ENCODE data around the gene STK40. TPM values are rescaled to one million over a fixed set of nuclear protein-coding genes. Genes with fewer than 3 reads are reported as not detected.

Gene STK40
- total RNA-seq, 1 donor from 2014 or later, result 73.5 TPM

DNA sequence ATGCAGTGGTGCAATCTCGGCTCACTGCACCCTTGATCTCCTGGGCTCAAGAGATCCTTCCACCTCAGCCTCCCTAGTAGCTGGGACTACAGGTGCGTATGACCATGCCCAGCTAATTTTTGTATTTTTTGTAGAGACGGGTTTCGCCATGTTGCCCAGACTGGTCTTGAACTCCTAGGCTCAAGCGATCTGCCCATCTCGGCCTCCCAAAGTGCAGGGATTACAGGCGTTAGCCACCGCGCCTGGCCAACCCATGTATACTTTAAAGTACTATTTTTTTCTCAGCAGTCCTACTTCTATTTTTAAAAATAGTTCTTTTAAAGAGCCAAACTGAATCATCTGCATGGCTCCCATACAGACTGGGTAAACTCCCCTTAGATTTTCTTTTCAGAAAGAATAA is 3.5 kb downstream of the STK40 start:
- ATAC-seq (ENCODE audit: poor library complexity) (no peak), DNase-seq (peak; percentile 31)
- intact Hi-C loops (cut with DNase I), result no loop called here

DNA sequence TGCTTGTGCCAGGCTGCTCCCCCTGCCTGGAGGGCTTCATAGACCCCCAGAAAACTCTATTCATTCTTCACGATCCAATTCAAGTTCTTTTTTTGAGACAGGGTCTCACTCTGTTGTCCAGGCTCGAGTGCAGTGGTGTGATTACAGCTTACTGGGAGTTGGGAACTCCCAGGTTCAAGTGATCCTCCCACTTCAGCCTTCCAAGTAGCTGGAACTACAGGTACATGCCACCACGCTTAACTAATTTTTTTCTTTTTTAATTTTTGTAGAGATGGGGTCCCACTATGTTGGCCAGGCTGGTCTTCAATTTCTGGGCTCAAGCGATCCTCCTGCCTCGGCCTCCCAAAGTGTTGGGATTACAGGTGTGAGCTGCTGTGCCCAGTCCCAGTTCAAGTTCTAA is 4.3 kb downstream of the STK40 start:
- no peak for ATAC-seq (ENCODE audit: poor library complexity)
- peak; percentile 13 for DNase-seq
- intact Hi-C loops (cut with DNase I), result no loop called here

DNA sequence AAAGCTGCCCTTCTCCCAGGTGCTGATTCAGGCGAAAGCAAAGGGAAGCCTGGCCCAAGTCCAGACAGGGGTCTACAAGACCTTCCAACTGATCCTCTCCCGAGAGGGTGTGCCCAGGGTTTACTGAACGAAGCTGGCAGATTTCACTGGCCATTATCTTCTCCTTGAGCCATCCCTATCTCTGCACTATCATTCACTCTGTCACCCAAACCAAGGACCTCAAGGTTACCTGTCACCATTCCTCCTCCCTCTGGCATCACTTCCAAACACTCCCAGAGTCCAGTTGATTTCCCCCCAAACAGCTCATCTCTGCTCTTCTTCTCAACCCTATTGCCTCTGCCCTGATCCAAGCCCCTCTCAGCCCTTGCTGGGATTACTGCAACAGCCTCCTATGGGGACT is 4.9 kb downstream of the STK40 start:
- intact Hi-C loops (cut with DNase I), result no loop called here
- no peak for ATAC-seq (ENCODE audit: poor library complexity)
- DNase-seq, result peak; percentile 11

DNA sequence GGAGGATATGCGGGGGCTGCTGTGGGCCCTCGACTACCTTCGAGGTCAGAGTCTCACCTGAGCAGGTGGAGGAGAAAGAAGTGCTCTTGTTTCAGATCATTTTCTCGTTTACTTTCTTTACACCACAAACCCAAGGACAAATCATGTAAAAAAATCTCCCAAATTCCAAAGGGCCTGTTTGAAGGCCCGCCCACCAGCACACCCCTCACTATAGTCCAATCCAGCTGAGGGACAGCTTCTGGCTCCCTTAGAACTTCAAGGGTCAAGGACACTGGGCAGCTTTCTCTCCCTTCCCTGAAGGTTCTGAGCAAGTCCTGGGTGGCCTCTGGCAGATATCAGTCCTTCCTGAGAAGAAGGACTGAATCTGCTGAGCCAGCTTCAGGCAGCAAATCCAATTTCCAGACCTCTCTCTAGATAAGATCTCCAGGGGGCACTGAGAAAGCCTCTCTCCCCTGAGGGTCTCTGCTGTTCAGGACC is 5.5 kb downstream of the STK40 start:
- ATAC-seq (ENCODE audit: poor library complexity), result no peak

DNA sequence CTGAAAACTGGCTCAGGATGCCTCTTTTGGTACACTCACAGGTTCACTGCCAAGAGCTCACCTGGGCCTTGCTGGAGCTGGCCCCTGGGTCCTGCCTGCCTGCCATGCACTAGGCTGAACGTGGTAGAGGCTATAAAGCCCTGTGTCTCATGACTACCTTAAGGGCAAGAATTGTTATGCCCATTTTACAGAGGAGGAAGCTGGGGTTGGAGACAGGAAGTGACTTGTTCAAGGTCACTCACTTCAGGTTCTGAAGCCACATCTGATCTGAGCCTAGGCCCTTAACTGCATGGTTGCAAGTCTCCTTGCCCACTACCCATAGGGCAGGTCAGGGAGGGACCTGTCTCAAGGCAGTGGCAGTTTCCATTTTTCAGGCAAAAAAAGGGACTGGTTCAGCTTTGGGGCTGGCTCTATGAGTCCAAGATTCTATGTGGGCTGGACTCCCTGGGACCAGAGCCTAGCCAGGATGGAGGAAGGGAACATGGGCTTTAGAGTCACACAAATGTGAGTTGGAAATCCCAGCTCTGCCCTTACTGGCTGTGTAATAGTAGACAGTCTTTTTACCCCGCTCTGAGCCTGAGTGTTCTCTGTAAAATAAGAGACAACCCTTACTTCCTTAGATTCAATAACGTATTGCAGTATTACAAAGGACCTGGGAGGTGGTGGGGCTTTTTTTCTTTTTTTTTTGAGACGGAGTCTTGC is 7.8 kb downstream of the STK40 start:
- DNase-seq, result no peak
- no peak for ATAC-seq (ENCODE audit: poor library complexity)
- intact Hi-C loops (cut with DNase I), result no loop called here

More for the DNA sequence above, 5.5 kb downstream of the STK40 start:
- peak; percentile 10 for DNase-seq
- intact Hi-C loops (cut with DNase I), result no loop called here

DNA sequence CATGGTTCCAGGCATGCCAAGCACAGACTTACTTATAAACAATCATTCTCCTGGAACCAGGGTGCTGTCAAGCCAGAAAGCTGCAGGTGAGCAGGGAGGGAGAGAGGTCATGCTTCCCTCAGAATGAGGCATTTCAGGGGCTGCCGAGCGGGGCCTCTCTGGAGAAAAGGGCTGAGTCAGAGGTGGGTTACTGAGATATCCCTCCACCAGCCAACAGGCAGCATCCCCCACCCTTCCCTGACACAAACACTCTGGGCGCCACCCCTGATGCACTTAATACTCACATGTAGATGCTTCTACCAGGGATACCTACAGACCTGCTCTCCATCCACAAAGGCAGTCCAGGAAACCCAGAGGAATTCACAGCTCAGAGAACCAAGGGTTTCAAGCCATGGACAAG is 13.1 kb downstream of the STK40 start:
- no peak for DNase-seq
- ATAC-seq (ENCODE audit: poor library complexity), result no peak
- intact Hi-C loops (cut with DNase I), result no loop called here

DNA sequence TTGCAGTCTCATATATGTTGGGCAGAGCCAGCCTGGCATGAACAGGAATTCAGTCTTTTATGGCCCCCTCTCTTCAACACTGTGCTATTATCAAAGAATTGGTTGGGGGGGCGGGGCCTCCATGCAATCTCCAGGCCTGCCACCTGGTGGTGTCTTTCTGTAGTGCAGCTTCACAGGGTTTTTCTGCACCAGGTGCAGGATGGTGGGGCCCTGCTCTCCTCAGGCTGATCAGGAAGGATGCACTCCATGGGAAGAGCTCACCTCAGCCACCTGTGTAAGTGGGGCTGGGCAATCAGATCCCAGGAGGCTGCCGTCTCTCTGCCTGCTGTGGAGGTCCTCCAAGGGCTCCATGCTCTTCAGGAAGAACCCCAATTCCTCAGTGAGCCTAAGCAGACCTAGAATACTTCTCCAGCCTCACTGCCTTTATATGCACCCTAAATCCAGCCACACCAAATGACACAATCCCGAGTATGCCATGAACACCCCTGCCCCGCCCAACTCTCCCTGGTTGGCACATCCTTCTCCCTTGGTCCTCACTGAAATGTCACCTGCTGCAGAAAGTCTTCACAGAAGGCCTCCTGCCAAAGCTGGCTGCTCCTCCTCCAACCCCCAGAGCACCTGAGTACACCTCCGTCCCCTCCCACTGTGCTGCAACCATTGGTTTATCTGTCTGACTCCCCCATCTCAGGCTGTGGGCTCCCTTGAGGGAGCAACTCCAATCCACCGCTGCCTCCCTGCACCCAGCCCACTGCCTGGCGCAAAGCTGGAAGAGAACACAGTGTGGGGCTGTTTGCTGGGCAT is 16.5 kb downstream of the STK40 start:
- ATAC-seq (ENCODE audit: poor library complexity), result peak; percentile 40
- intact Hi-C loops (cut with DNase I), result no loop called here
- peak; percentile 83 for DNase-seq

DNA sequence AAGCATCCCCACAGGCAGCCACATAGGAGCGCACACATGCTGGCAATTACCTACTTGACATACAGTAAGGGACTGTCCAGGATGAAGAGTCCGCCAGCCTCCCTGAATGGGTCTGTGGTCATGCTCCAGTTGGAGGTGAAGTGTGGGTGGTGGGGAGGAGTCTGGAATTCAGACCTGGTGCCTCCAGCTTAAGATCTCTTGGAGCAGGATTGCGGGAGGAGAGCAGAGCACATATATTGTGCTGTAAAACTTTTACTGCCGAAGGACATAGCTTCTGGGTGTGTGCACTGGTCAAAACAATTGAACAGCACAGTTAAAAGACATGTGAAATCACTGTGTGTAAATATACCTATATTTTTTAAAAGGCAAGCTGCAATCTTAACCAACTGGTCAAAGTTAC is 17.9 kb downstream of the STK40 start:
- ATAC-seq (ENCODE audit: poor library complexity) (no peak), DNase-seq (no peak)
- intact Hi-C loops (cut with DNase I), result no loop called here

DNA sequence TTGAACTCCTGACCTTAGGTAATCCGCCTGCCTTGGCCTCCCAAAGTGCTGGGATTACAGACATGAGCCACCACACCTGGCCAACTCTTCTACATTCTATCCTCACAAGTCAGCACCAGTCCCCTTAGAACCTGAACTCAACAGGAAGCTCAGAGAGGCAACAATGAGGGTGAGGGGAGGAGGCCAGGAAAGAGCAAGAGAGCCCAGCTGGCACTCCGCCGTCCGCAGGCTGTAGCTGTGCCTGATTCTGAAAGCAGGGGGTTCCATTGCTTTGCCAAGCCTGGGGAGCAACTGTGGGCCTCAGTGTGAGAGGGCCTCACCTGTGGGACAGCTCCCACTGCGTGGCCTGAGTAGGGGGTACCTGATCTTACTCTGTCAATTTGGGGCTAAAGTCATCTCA is 18.7 kb downstream of the STK40 start:
- no peak for DNase-seq
- ATAC-seq (ENCODE audit: poor library complexity), result no peak
- intact Hi-C loops (cut with DNase I), result no loop called here

DNA sequence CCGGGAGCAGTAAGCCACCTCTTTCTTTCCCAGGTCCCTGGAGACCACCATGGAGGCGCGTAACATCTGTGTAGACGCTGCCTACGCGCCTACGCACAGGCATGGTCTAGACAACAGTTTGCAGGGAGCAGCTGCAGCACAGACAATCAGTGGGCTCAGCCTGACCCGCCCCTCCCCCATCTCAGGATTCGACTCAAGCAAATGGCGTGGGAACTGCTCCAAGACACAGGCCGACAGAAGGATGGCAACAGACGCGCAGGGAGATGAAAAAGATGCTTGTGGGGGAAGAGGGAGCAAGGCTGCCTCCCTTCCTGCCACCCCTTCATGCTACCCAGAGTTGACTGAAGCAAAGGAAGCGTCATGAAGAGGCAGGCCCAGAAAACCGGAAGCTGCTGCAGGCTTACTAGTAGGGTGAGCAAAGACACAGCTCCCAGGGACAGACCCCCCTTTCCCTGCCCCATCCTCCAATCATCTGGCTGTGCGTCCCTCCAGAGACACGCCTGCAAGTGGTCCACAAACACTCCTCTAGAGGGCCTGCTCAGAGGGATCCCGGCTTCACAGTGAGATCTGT is 19.5 kb downstream of the STK40 start:
- ATAC-seq (ENCODE audit: poor library complexity) (peak; percentile 24), DNase-seq (no peak)
- intact Hi-C loops (cut with DNase I), result no loop called here

DNA sequence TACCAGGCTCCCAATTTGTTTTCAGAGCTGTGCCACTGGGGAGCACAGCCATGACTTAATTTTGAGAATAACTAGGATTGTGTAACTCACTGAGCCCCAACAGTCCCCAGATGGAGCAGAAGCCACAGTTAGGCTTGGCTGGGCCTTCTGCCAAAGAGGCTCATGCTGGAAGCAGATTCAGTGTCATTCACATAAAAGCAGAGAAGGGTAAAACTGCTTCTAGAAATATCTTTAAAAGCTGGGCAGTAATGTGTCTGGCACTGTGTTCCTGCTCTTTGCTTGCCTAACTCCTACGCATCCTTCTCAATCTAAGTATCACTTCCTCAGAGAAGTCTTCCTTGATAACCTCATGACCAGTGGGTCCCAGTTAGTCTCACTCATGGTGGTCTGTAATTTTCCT is 20.3 kb downstream of the STK40 start:
- intact Hi-C loops (cut with DNase I), result no loop called here
- ATAC-seq (ENCODE audit: poor library complexity) (peak; percentile 76), DNase-seq (peak; percentile 86)

DNA sequence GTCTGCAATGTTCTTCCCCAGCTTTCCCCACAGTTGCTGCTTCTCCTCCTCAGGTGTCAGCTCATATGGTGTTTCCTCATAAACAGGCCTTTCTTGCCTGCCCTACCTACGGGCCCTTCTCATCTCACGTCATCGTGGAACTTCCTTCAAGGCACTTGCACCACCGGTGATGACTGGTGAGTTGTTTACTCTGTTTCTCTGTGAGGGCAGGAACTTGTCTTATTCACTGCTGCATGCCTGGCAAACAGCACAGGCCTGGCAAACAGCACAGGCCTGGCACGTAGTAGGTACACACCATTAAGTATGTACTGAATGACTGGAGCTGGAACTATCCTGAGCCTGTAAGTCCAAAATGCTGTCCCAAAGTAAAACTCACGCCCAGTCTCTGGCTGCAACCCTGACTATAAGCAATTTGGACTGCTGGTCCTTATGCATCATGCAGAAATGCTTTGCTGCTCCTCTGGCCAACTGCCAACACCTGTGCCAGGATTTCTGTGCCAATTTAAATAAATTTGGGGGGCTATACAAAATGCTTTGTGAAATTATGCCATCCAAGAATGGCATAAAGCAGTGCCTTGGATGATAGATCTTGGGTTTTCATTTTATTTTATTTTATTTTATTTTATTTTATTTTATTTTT is 25.7 kb downstream of the STK40 start:
- DNase-seq, result no peak
- intact Hi-C loops (cut with DNase I), result no loop called here
- no peak for ATAC-seq (ENCODE audit: poor library complexity)

DNA sequence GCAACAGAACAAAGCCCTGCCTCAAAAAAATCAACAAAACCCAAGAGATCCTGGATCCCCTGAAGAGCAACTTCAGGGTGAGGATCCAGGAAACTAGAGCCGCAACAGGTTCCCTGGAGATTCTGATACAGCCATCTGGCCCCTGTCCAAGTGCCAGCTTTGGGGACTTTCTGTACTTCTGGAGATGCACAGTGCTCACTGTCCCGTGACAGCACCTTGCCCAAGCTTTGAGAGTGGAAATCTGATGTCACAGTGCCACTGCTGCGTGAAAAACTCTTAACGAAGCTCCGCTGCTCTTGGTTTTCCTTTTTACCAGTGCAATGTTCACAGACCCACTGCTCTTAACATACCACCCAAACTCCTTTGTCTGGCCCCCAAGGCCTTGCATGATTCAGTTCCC is 26.3 kb downstream of the STK40 start:
- ATAC-seq (ENCODE audit: poor library complexity) (no peak), DNase-seq (no peak)
- intact Hi-C loops (cut with DNase I), result no loop called here

DNA sequence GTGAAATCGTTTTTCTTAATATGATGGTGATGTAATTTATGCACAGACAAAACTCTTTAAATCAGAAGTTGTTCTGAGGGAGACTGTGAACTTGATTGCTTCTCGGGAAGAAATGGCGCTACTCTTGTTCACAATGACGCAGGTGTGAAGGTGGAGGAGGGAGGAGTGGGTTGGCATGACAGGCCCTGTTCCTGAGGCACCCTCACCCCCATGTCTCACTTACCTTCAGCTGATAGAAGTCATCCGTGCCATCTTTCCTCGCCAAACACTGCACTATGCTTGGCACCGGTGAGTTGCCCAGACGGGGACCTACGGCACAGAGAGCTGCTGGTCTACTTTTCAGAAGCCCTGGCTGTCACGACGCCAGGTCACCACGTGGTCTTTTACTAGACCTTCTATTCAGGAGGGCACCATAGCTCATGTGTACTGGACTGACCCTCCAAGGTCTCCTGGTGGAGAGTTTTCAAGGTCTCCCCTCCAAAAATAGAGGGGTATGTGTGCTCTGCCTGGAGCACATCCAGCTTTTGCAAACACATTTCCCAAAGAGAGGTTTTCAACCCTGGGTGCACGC is 27.1 kb downstream of the STK40 start:
- ATAC-seq (ENCODE audit: poor library complexity) (no peak), DNase-seq (no peak)
- intact Hi-C loops (cut with DNase I), result no loop called here

DNA sequence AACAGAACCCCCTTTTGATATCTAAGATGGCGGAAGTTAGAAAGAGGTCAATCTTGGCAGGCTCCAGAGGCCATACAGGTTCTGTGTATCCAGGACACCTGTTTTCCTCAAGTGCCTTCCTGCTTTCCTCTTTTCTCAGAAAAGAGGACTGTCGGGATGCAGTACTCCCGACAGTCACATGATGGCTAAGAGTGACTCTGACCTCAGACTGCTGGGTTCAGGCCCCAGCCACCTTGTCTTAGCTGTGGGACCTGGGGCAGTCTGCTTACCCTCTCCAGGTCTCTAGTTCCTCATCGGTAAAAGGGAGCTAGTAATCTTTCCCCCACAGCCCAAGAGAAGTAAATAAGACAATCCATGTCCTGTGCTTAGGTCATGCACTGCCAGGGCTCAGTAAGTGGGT is 29.9 kb downstream of the STK40 start:
- intact Hi-C loops (cut with DNase I), result no loop called here
- no peak for ATAC-seq (ENCODE audit: poor library complexity)
- no peak for DNase-seq

DNA sequence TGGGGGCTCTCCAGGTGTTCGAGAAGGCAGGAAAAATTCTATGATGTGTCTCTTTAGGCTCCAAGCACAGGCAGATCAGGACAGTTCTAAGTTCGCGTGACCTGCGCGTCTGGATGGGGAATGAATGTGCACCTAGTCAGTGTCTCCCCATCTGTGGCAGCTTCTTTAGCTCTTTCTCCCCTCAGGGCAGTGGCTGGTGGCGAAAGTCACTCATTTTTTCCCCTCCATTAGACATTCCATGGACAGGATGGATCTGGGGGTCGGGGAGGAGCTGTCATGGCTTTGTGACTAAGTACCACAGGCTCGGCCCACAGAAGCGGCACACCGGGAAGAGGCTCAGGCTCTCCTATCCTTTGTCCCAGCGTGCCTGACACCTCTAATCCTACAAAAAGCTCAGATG is 31.2 kb downstream of the STK40 start:
- intact Hi-C loops (cut with DNase I), result no loop called here
- DNase-seq (no peak), ATAC-seq (ENCODE audit: poor library complexity) (no peak)

DNA sequence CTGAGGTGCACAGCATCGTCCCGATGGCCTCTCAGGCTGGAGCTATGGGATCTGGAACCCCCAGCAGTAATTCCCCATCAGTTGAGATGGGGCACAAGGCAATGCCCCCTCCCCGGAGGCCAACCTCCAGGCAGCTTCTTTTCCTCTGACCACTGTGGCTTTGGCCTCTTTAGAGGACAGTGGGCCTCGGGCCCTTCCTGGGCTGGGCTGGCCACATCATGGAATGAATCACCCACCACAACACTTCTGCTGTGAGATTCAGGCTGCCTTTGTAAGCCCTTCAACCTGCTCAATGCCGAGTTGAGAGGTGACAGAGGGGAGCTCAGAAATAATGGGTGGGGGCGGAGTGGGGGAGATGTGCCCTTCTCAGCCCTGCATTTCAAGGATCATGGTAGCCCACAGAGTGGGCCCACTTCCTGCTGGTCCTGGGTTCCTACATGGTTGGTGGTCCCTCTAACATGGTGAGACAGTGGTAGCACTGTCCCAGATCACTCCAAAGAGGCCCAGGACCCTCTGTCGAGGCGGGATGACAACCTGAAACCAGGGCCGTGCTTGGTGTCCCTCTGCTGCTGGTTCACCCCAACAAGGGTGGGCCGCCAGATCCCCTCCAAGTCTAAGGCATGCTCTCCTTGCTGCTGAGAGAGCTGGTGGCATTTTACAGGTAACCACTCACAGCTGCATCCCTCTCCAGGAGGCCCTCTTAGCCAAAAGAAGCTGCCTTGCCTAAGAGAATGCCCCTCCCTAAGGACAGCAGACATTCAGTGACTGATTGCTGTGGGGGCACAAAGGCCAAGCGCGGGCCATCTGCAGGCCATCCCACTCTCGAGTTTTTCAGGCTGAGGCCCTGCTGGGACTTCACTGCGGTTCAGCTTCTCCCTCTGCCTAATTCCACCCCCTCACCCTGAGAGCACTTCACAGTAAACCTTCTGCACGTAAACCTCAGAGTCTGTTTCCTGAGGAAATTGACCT is 32.5 kb downstream of the STK40 start:
- intact Hi-C loops (cut with DNase I), result no loop called here
- no peak for DNase-seq

More for the DNA sequence above, 32.5 kb downstream of the STK40 start:
- no peak for ATAC-seq (ENCODE audit: poor library complexity)

Data from Right ventricle myocardium superior (tissue), 1 donor.